Activated CD8-positive, alpha-beta memory T cell treated with anti-CD3 and anti-CD28 coated beads for 24 hours (primary cell): ENCODE results near the gene RFPL3.
"Not testable (repeated sequence)": the region's sequence is repeated elsewhere in the genome, so short reads cannot be mapped to it uniquely, and the experiment has no call there.

Experiments used
- DNase-seq: peaks from one replicate; pipeline ENCODE4 v3.0.0-alpha.2; 2020

The RFPL3 gene

DNA sequence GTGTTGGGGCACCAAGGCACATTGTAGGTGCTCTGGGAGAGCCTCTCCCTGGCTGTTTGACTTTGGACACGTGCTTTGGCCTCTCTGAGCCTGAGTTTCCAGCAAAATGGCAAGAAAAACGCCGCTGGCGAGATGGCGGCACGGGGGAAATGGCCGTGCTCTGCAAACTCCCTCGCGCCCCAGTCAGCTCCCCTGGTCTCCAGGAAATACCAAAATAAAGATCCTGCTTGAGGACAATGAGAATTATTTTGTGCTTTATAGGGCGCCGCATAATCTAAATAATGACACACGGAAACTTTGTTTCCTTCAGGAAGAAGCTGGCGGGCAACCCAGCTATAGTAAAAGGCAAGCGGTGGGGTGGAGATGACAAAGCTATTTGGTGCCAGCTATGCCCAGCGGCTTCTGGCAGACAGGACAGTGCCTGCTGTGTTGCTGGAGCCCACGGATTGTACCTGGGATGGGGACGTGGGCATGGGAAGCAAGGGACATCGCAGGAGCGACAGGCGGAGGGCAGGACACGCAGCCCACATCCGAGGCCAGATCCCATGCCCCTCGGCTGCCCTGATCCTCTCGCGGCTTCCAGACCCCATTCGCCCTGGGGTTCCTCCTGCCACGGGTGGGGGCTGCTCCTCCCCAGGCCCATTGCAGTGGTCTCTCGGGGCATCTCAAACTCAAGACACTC is 26.3 kb upstream of the RFPL3 start:
- DNase-seq: peak; percentile 37

DNA sequence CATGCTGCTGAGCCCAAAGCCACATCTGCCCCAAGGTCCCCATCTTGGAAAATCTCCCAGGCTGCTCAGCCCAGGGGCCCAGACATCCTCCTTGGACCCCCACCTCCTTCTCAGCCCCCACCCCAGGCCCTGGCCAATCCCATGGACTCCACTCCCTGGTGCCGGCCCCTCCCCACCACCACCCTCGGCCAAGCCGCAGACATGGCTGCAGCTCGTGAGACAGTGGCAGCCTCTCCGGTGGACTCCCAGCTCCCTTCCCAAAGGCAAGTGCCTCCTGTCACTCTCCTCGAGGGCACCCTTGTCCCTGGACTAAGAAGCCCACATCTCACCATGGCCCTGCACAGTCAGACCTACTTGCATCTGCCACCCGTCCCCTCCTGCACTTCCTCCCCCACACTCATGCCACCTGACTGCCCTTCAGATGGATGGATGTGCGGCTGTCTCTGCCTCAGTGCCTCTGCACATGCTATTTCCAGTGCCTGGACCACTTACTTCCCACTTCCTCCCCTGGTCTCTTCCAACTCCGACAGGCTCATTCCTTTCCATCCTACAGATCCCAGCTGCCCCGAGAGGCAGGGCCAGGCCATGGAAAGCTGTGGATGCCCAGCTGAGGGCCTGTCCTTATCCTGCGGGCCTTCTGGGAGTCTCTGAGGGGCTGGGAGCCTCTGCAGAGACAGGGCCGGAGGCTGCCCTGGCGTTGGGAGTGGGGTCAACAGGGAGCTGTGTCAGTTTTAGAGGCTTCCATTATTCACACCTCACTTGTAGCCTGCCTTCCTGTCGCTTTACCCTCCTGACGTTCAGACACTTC is 25.5 kb upstream of the RFPL3 start:
- DNase-seq: peak; percentile 40

DNA sequence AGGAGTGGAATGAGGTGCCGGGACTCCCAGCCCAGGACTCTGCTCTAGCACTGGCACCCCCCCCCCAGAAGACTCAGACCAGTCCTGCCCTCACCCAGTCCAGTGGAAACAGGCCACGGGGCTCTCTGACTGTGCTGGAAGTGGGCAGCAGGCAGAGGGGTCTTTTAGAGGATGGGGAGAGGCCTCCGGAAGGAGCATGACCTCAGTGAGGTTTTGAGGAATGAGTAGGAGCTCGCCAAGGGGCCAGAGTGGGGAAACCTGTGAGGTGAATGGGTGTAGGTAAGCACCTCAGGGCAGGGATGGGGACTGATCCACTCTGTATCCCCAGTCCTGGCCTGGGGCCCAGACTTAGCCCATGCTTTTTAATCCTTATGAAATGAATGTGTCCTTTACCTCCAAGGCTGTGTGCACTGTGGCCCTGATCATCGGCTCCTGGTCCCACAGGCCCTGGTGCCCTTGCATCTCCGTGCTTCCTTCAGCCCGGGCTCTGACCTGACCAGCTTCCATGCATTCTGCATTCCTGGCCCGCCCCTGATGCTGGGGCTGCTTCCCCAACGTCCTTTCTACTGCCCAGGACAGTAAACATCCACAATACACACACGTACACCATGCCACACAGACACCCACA is 24.4 kb upstream of the RFPL3 start:
- DNase-seq: no peak

DNA sequence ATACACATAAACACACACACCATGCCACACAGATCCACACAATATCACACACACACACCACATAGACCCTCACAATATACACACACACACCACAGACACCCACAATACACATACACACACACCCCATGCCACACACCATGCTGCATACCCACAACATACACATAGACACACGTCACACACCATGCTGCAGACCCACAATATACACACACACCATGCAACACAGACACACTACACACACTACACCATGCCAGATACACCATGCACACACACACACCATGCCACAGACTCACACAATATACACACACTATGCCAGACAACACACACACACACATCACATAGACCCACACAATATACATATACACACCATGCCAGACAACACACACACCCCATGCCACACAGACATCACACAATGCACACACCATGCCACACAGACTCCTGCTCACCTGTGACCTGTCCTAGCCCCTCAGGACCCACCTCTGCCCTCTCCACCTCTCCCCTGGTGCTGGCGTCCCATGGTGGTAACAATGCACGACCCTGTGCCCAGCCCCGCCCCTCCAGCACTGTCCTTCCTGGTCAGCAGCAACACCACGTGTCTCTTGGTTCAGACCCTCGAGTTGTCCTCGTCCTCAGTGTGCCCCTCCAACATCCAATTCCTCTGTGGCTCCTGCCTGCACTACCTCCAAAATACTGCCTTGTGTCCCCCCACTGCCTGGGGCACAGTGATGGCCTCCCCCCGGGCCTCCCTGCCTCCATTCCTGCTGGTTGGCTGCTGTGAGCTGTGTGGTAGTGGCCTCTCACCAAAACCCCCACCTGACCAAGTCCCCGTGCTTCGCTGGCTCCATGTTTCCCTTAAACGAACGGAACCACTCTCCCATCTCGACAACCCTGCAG is 23.7 kb upstream of the RFPL3 start:
- no peak for DNase-seq

DNA sequence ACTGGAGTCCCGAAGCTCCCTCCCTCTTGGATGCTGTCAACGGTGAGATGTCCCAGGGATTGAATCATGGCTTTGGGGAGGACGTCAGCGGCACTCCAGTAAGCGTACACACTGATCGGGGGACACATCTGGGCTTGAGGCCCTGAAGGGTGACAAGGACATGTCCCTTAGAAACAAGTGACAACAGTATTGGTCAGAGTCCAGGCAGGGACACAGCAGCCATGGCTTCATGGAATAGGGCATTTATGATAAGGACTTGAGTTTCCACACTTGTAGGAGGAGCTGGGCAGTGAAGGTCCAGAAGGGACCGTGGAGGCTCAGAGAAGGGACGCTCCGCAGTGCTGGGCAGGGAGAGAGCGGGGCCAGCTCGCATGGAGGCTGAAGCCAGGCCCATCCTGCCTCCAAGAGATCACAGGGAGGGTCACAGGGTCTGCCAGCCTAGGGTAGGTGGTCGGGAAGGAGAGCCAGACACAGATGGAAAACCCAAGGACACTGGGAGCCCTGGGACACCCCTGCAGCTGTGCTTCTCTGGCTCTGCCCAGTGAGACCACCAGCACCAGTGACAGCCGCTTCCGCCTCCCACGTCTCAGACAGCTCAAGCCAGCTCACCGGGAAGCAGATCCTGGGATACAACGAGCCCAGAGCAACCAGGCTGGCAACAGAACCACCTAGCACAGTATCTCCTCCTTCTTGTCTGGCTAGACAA is 22.9 kb upstream of the RFPL3 start:
- DNase-seq: no peak

DNA sequence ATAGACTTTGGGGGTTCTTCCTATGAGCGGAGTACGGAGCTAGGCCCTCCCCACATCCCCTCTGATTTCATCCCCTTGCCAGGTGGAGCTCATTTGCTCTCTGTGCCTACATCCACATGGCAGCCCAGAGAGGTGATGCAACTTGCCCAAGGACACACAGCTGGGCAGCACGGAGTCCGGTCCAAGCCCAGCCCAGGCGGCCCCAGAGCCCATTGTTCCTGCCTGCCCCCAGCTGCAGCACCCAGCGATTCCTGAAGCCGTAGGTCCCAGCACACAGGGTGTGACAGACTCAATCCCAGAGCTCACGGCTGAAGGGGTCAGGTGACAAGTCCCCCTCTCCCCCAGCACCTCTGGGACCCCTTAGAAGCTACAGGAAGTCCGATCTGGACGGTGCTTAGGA is 22.2 kb upstream of the RFPL3 start:
- no peak for DNase-seq

DNA sequence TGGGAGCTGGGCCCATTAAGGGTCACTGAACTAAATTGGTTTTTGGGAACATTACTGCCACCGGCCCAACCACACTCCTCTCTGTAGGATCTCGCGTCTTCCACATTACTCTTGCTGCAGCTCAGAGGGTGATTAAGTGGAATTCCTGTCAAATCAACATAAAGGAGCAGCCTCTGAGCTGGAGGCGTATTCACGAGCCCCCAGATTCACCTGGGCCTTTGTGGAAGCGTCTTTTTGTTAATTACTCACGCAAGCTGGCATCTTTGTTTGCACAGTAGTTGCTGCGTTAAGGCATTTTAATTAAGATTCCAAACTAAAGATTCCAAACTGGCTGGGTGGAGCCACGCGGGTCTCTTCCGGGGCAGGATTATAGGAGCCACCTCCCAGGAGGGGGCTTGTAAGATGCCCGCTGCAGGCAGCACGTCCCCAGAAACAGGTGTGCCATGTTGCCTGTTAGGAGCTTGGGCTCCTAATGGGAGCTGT is 21.5 kb upstream of the RFPL3 start:
- no peak for DNase-seq

DNA sequence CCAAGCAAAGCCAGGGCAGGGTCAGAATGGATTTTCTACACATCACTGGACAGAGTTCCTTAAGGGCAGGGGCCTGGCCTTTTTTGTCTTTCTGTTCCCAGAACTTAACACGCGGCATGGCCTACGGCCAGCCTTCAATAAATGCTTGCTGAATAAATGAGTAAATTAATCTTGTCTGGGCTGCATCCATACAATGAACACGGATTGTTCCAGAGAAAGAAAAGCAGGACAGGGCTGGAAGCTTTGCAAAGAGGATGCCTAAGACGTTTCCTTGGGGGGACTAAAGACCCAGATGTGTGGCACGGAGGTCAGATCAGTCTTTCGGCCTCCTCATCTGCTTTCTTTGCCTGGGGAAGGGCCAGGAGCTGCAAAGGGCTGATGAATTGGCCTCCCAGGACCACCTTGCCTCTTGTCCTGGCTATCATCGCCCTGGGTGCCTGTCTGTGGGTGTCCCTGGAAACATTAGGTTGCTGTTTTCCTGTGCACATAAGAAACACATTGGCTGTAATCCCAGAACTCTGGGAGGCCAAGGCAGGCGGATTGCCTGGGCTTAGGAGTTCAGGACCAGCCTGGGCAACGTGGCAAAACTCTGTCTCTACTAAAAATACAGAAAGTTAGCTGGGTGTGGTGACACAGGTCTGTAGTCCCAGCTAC is 20.8 kb upstream of the RFPL3 start:
- DNase-seq: no peak

DNA sequence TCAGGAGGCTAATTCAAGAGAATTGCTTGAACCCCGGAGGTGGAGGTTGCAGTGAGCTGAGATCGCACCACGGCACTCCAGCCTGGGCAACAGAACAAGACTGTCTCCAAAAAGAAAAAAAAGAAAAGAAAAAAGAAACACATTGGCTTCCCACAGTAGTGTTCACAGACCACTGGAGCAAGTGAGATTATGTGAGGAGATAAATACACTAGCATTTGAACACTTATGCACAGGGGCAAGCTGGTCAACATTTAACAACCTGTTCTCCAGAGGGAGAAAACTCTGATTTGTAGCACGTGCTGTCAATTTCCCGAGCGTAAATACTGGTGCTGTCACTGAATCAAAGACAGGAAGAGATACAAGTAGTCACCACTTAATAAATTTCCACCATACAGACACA is 20.2 kb upstream of the RFPL3 start:
- not testable (repeated sequence) for DNase-seq

DNA sequence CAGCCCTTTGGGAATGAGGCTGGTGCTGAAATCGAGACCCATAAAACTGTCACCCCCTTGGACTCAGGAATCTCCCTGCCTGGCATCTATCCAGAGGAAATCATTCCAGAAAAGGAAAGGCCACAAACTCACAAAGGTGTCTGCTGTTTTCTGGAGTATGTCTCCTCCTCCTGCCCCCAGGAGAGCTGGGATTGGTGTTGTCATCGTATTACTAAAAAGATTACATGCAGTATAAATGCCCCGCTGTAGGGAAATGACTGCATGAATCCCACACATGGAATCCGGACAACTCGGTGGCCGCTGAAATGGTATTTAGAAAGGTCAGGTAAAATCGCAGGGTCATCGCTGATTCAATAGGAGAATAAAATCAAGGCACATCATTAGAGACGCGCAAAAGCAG is 18.9 kb upstream of the RFPL3 start:
- no peak for DNase-seq

DNA sequence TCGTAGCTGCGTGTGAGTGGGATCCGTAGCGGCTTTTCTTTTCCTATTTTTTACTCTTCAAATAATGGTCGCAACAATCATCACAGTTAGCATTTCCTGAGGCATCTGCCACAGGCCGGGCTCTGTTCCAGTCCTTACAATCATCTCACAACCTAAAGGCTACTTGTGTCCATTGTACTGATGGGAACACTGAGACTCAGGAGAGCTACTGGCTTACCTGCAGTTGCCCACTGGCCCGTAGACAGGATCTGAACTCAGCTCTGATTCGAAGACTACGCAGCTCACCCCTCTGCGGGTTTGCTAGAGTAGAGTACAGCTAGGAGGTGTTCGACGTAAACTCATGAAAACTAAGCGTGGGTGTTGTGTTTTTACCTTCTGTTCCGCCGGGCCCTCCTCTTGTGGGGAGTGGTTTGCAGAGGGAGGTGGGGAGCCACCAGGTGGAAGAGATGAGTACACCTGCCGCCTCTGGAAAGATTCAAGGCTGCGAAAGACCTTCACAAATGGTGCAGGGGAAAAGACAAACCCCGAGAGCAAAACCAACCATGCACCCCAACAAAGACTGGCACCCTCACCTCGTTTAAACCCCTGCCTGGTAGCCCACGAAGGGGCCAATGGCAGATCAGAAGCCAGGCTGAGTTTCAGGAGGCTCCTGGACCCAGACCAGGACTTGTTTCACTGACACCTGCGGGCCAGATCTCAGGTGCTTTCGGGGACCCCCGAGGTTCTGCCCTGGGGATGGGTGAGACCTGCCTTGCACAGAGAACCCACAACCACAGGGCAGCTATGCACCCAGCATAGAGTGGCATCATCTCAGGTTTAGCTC is 18.3 kb upstream of the RFPL3 start:
- DNase-seq: peak; percentile 48

DNA sequence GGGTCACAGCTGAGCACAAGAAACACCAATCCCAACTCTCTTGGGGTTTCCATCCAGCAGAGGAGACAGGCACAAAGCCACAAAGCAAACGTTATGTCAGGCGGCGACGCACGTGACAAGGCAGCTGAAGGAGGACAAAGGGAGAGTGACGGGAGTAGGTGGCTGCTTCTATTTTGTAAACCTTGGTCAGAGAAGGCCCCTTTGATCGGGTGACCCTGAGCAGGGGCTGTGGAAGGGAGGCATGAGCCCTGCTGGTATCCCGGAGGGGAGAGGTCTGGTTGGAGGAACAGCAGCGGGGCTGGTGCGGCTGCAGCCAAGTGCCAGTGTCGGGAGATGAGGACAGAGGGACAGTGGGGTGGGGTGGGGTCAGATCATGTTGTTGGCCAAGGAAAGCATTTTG is 17.3 kb upstream of the RFPL3 start:
- DNase-seq: peak; percentile 38

DNA sequence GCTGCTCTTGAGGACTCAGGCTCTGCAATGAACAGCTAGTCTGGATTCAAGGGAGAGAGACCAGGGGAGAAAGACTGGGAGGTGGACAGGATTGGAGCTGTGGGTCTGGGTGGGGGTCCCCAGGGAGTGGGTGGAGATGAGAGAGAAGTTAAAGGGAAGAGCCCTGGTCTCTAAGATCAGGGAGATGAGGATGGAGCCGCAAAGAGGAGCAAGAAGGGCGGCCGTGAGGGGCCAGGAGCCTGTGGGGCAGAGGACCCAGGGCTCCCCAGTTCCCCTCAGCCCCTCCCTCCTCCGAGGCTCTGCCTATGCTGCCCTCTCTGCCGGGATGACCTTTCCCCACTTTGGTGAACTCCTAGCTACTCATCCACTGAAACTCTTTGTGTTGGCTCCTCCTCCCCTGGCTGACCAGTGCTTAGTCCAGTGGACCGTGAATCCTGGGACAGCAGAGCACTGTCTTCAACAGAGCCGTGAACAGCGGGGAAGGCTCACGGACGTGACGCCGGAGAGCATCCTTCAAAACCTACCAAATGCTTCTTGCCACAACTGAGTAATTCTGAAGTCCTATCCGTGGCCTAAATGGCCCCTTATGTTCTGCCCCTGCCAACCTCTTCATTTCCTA is 16.4 kb upstream of the RFPL3 start:
- DNase-seq: no peak

DNA sequence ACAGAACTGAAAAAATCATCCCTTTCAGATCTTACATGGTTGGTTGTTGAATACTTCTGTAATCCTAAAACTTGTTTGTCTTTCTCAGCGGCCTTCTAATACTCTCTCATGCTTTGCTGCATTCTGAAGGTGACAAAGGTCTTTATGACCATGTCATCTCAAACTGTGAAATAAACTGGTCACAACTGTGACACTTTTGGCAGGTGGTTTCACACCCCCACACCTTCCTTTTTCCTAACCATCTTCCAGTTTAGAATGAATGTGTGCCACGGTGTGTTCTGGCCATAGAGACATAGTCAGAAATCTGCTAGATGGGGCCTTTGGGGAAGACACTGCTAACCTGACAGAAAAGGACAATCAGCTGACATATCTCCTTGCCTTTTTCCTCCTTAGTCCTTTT is 14.7 kb upstream of the RFPL3 start:
- DNase-seq: no peak

DNA sequence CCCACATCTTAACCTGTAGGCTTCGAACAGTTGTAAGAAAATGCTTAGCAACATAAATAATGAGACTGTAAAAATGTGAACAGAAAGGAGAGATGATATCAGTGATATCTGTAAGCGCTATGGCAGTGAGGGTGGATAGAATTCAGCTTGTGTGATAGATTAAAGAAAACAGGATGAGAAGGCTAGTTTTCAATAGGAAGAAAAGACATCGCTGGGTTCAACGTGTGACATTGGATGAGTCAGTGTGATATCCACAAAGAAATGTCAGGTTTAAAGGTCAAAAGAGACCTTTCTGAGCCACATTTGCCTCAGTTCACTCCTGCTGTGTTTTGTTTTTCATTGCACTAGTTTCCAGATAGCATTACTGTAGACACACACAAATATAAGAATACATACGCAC is 13.7 kb upstream of the RFPL3 start:
- no peak for DNase-seq

DNA sequence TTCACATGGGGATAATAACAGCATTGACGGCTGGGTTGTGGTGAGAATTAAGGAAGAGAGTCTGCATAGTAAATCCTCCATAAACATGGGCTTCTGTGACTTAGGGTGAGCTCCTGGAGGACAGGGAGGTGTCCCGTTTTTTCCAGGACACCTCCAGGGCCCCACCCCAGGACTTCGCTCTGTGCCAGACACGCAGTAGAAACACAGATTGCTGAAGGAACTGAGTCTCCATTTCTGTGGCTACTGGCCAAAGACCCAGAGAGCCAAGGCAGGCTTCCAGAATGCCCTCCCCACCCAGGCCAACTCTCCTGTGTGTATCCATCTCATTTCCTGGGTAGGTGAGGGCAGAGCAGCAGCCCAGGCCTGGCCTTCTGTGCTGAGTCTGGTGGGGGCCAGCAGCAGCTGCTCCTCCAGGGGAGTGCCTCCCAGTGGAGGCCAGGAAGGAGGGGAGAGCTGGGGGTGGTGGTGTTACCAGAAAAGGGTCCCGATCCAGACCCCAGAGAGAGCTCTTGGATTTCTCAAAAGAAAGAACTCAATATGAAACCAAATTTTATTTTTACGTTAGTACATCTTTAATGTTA is 9.5 kb upstream of the RFPL3 start:
- no peak for DNase-seq

DNA sequence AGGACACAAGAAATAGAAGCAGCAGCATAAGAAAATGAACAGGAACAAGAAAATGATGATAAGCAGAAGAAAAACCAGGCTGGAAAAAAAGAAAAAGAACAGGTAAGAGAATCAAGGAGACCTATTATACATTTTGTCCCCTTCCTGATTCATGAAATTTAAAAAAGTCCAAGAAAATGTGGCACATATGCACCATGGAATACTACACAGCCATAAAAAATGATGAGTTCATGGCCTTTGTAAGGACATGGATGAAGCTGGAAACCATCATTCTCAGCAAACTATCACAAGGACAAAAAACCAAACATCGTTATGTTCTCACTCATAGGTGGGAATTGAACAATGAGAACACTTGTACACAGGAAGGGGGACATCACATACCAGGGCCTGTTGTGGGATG is 5.8 kb upstream of the RFPL3 start:
- not testable (repeated sequence) for DNase-seq

DNA sequence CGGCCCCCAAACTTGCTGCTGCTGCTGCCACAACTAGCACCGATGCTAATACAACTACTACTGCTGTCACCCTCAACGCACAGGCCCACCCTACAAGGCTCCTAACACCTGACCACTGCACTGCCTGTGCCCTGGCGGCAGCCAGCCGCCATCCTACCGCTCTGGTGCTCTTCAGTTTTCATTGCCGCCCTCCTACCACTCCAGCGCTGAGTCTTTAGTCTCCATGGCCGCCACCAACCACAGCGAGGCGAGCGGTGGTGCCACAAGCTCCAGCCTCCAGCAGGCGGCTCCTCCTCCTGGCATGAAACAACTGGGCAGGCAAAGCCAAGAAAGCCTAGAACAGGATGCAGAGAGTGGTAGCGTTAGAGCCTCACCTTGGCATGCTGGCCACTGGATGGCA is 5.0 kb upstream of the RFPL3 start:
- no peak for DNase-seq

DNA sequence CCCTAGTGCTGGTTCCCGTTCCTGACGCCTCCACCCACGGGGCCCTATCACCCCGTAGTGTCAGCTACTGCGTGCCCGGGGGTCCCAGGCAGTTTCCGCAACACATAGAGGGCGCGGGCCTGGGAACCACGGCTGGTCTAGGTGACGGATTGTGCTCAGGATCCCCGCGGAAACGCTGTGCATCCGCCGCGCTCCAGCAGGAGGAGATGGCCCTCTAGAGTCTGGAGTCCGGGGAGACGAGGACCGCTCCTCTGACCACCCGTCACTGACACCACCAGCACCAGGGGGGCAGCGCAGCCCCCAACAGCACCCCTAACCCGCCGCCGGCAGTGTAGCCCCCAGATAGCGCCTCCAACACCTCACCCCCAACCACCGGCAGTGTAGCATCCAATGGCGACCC is 4.4 kb upstream of the RFPL3 start:
- DNase-seq: no peak

DNA sequence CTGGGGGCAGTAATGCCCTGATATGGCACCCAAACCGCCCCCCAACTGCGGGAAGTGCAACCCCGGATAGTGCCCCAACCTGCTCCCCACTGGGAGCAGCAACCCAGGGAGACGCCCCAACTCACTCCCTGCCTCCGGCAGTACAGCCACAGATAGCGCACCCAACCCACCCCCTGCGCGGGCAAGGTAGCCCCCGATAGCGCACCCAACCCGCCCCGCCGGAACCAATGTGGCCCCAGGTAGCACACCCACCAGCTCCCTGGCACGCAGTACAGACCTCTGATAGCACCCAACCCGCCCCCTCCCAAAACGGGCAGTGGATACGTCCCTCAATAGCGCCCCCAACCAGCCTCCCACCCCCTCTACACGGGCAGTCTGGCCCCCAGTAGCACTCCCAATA is 3.8 kb upstream of the RFPL3 start:
- no peak for DNase-seq
